SK-N-MC (cell line): ENCODE results near the gene C6orf15.

Experiments
- EZH2 ChIP-seq: fragments of 200-600 bp; sonication (generic); IDR thresholded peaks from one replicate; pipeline ENCODE4 v1.6.1; 2017; ENCODE audit warnings: antibody characterized with exemption
- POLR2AphosphoS5 ChIP-seq: IDR thresholded peaks from 2 replicates; pipeline ENCODE4 v1.6.1; 2012; ENCODE audit warnings: mild to moderate bottlenecking, low read depth, low read length, borderline replicate concordance

DNA sequence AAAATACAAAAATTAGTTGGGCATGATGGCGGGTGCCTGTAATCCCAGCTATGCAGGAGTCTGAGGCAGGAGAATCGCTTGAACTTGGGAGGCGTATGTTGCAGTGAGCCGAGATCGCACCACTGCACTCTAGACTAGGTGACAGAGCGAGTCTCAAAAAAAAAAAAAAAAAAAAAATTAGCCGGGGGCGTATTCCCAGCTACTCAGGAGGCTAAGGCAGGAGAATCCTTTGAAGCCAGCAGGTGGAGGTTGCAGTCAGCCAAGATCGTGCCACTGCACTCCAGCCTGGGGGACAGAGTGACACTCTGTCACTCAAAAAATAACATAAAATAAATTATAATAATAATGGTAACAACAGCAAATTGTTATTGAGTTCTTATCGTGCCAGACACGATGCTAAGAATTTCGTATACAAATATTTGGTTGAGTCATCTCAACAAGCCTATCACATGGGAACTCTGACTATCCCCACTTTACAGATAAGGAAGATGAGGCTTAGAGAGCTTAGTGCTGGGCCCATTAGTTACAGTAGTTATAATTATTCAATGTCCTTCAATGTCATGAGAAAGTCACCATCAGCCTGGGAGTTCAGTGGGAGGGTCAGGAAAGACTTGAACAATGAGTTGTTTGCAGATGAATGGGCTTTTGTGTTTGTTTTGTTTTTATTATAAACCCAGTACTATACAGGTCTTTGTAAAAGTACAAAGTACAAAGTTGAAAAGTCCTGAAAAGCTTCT, 19.4 kb downstream of the C6orf15 start:
- TF ChIP-seq POLR2AphosphoS5 (no peak), EZH2 (no peak)
